HL-60/S4 treated with retinoic acid at 250 ng/mL for 4 days and 3 days (cell line): Measurements from ENCODE around the gene DOCK1.

Experiments
- in situ Hi-C: fragments of 300-500 bp; cut with MboI; formaldehyde crosslinking; loops from 2 replicates; pipeline ENCODE4 v1.7.0; 2022; ENCODE audit warnings: low sequenced_read_pairs

DOCK1 gene

DNA sequence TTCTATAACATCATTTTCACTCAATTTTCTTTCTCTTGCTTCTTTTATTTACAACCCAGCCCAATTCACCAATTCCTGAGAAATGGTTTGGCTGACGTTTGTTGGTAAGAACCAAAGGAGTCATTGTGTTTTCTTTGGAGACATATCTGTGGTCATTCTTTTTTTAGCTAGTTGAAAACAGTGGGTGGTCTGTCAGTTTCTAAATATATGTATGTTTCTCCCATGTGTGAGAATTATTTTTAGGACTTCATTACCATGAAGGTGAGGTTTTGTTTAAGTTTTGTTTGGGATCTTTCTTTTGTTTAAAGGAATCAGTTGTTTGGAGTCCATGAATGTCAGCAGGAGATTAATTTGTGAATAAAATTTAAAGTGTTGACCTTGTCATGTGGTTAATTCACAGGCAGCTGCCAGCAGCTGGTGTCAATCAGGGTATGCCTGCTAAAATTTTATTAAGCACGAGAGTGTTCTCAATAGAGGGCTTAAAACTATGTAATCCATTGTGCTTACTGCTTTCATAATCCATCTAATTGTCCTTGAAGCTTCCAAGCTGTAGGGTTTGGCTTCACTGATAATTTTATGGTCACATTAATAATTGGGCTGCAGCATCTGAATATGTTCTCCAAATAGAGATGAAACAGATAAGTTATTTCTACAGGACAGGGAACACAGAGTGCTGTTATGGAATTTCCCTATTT lies 252.4 kb downstream of the DOCK1 start:
- in situ Hi-C loops = no loop called here

DNA sequence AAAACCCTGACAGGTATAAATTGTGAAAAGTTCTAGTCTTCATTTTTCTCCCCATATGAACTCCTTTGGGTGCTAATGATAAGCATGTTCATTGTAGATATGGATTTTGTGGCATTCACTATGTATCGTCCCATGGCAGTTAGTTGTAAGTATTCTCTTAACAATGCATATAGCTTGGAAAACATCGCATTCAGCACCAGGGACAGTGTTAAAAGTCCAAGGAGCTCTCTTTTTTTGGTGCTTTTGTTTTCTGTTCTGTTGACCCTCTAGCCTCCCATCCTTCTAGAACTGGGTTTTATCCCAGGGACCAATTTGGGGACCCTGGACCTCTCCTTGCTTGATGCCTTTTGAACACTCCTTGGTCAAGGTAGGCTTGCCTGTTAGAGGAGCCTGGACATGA lies 253.4 kb downstream of the DOCK1 start:
- in situ Hi-C loops = no loop called here

DNA sequence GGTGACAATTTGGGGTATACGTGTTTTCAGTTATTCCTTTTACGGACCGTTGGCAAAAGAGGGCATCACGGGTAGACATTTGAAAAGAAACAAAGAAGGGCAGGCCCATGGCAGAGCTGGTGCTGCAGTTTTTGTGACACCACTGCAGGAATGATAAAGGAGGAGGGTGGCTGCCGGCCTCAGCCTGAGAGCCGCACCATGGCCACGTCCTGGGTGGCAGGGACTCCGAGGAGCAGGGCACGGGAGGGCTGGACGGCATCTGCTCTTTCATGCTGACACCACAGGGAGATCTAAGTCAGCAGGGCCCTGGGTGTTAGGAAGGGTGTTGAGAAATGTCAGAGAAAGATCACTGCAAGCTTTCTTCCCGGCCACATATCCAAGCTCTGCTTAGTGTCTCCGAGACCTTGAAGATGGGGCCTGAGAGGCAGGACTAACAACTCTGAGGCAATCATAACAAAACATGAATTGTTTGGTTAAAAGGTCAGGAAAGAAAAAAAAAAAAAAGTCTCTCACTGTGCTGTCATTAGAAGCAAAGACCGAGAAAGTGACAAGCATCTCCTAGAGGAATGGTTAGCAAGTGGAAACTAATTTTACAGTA lies 254.5 kb downstream of the DOCK1 start:
- in situ Hi-C loops = no loop called here

DNA sequence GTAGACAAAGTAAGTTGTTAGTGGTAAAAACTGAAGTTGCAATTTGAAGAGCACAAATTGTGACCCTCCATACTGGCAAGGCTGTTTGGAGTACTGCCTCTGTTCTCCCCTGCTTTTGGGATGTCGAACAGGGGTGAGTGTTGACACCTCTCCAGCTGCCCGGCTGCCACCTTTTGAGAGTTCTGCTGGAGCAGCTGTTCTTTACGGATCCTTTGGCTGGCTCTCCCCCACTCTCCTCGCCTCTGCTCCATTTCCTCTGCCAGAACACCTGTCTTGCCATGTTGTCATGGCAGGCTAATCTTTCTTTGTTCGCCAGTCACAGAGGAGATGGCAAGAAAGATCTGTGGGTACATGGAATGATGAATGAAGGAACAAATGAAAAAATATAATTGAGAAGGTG lies 256.3 kb downstream of the DOCK1 start:
- in situ Hi-C loops = no loop called here

DNA sequence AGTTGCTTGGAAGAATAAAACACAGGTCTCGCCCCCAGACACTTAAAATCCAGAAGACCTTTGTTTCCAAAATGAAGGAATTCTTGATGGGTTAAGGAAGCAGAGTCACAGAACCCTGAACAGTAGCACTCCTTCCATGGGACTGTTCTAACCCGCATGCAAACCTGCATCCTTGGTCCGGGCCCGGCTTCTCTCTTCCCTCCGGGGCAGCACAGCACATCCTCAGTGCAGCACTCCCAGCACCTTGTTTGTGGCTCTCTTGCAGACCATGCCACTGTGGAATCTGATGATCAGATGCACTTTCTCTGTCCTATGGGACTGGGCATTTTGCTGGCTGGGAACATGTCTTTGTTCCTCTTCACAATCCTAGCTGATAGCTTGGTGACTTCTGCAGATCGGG lies 257.6 kb downstream of the DOCK1 start:
- in situ Hi-C loops = no loop called here

DNA sequence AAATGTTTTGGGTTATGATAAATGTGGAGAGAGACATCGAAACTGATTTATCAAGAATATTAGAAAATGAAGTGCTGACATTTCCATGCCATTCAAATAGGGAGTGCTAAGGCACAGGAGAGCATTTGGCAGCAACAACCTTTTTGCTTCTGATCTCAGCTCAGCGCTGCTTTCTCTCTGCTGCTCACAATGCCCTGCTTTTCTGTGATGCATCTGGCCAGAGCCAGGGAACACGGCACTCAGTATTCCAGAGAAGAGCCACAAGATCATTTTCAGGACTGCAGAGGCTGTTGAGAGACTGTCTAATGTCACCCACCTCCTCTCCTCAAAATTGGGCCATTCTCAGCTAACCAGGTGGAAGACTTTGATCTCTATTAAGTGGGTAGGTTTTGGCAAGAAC lies 263.0 kb downstream of the DOCK1 start:
- in situ Hi-C loops = no loop called here

- in situ Hi-C loops = no loop called here
Measured at GRCh38 chr10:127174866-127175265, 269.6 kb downstream of the DOCK1 start.

GRCh38 chr10:127175357-127176110 lies 270.3 kb downstream of the DOCK1 start:
- in situ Hi-C loops = no loop called here

GRCh38 chr10:127176649-127177048 lies 271.4 kb downstream of the DOCK1 start:
- in situ Hi-C loops = no loop called here

DNA sequence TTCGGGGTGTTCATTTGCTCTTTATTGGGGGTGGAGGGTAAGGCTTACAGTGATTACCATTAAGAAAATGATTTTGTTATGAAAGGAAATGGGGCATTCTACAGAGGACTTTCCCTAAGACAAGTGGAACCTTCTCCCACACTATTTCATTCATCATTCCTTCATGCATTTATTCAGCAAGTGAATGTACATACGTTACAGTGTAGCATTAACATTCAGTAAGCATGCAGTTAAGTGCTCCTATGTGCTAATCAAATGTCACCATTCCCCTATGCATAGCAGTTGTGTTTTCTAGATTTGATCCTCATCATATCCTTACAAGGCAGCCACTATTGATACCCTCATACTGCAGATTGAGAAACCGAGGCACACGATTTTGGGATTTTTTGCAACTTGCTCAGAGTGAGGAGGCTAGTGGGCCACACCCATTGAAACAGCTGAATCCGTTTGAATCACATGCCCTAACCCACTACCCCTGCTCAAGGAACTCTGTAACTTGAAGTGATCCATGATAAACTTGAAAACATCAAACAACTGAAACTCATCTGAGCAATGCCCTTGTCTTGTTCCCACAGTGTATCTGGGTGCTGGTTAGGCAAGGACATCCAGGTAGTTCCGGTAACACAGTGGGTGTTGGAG lies 274.5 kb downstream of the DOCK1 start:
- in situ Hi-C loops = no loop called here

DNA sequence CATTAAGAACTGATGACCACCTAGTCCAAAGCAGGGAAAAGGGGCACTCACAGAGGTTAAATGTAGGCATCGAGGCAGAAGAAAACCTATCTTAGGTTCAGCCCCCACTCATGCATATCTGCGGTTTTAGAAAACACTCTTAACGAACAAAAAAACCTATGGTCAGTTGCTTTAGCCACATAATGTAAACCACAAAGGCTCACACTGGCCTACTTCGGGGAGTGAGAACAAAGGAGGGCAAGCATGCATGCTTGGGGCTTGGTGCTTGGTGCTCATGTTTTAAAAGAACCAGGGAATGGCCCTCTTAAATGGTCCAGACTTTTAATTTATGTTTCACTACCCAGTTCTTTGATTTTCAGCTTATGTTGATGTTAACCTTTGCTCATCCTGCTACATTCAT lies 276.9 kb downstream of the DOCK1 start:
- in situ Hi-C loops = no loop called here

- in situ Hi-C loops = no loop called here
Measured at GRCh38 chr10:127184582-127184981, 279.4 kb downstream of the DOCK1 start.

GRCh38 chr10:127186813-127187212 lies 281.6 kb downstream of the DOCK1 start:
- in situ Hi-C loops = no loop called here

DNA sequence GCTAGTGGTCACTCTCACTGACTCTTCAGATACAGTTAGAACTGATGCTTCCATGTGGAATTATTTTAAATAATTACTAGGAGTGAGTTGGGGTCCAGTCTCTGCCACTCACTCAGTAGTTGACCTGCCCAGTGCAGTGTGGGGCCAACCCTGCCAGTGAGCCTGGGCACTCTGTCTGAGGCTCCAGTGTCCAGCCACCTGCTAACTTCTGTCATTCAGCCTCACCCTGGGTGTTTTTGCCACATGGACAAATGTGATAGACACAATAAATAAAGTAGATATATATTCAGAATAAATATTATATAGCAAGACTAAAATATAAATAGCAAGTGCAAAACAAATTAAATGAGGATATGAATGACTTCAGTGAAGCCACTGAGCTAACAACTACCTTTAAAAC lies 284.0 kb downstream of the DOCK1 start:
- in situ Hi-C loops = no loop called here

GRCh38 chr10:127190427-127190826 lies 285.2 kb downstream of the DOCK1 start:
- in situ Hi-C loops = no loop called here

DNA sequence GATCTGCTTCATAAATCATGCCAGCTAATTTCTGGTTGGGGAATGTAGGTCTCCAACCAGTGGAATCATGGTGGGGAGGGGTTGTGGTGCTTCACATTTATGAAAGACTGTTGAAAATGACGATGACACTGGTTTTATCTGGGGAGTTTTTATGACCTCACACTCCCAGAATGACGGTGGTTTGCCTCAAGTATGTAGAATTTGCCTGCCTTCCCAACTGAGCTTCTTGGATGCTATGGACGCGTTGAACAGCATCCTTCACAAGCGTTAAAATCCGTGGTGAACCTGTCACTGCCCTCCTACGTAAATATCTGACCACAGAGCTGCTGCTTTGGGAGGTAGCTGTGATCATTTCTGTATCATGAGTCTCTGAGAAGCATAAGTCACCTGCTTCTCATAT lies 287.9 kb downstream of the DOCK1 start:
- in situ Hi-C loops = no loop called here

DNA sequence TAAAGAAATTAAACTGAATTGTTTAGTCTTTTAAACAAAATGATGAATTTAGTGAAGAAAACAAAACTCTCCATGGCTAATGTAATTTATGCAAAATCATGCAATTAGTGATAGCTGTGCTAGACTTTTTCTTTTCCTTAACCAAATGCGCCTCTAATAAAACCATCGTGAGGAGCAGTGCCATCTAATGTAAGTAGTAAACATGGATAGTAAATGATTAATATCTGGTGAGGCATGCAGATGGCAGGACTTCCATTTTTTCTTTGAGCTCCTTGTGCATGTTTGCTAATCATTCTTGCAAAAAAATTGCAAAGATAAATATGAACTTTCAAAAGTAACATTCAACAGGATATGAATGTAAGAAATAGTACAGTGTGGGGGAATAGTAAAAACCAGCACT lies 288.9 kb downstream of the DOCK1 start:
- in situ Hi-C loops = no loop called here

GRCh38 chr10:127194599-127194998 lies 289.4 kb downstream of the DOCK1 start:
- in situ Hi-C loops = no loop called here

- in situ Hi-C loops = no loop called here
Measured at GRCh38 chr10:127195041-127195506, 289.8 kb downstream of the DOCK1 start.

GRCh38 chr10:127195571-127196281 lies 290.5 kb downstream of the DOCK1 start:
- in situ Hi-C loops = no loop called here
